SK-N-SH (cell line): ENCODE measurements around the gene LHFPL6. TPM values are rescaled to one million over a fixed set of nuclear protein-coding genes. Genes with fewer than 3 reads are reported as not detected.

Source experiments
- CTCF ChIA-PET: fragments of 300-600, 350-600 bp; formaldehyde crosslinking; extraction: SDS; loops from one replicate; lab custom pipeline; 2021; lab: Yijun Ruan, JAX
- POLR2A ChIA-PET: fragments of 350-600 bp; sonication (Branson Sonifier 250); formaldehyde crosslinking; extraction: SDS; loops from one replicate; lab custom pipeline; 2020; ENCODE audit warnings: antibody characterized with exemption, inconsistent platforms; lab: Yijun Ruan, JAX
- DNase-seq: peaks from one replicate; pipeline ENCODE4 v3.0.0; 2012
- H2AFZ ChIP-seq: fragments of 200-600 bp; sonication (generic); 2 replicates; pipeline ENCODE4 v1.8.1; 2016; ENCODE audit warnings: antibody characterized with exemption, mild to moderate bottlenecking, low read depth
- H3F3A ChIP-seq: fragments of 200-600 bp; sonication (generic); replicated peaks from 2 replicates; pipeline ENCODE3; 2016; ENCODE audit warnings: antibody characterized with exemption, mild to moderate bottlenecking; ENCODE audit not compliant: insufficient read depth
- H3K27ac ChIP-seq, 2 experiments: fragments of 200-500 bp in 1 of 2; fragments of 200-600 bp in 1 of 2; sonication (Bioruptor generic) in 1 of 2; sonication (generic), shearing (Covaris generic) in 1 of 2; 2 replicates each; pipeline versions ENCODE4 v1.5.1 to v1.6.1; 2014 to 2016; ENCODE audit warnings: low read depth in 2 of 2, inconsistent platforms in 1 of 2, low read length in 1 of 2, mild to moderate bottlenecking in 1 of 2, mixed read lengths in 1 of 2
- H3K27me3 ChIP-seq: fragments of 200-600 bp; sonication (generic), shearing (Covaris generic); 2 replicates; pipeline ENCODE4 v1.6.1; 2016; ENCODE audit warnings: mixed run types; ENCODE audit not compliant: insufficient read depth
- H3K36me3 ChIP-seq, 2 experiments: fragments of 200-500 bp in 1 of 2; fragments of 200-600 bp in 1 of 2; sonication (Bioruptor generic) in 1 of 2; sonication (generic) in 1 of 2; replicated peaks in 1 of 2; 2 replicates each; pipeline versions ENCODE3 to v1.5.1; 2014 to 2016; ENCODE audit warnings: low read length in 1 of 2, mild to moderate bottlenecking in 1 of 2; ENCODE audit not compliant: insufficient read depth in 2 of 2, control insufficient read depth in 1 of 2
- H3K4me1 ChIP-seq, 2 experiments: fragments of 200-500 bp in 1 of 2; fragments of 200-600 bp in 1 of 2; sonication (Bioruptor generic) in 1 of 2; sonication (generic), shearing (Covaris generic) in 1 of 2; 2 replicates each; pipeline versions ENCODE4 v1.5.1 to v1.6.1; 2014 to 2016; ENCODE audit warnings: low read depth in 1 of 2, low read length in 1 of 2, mixed run types in 1 of 2; ENCODE audit not compliant: insufficient read depth in 2 of 2, control insufficient read depth in 1 of 2
- H3K4me2 ChIP-seq: fragments of 200-600 bp; sonication (generic), shearing (Covaris generic); 2 replicates; pipeline ENCODE4 v1.6.1; 2017; ENCODE audit warnings: mixed run types
- H3K4me3 ChIP-seq, 2 experiments: fragments of 200-500 bp in 1 of 2; fragments of 200-600 bp in 1 of 2; sonication (Bioruptor generic) in 1 of 2; sonication (generic), shearing (Covaris generic) in 1 of 2; 2 replicates each; pipeline versions ENCODE4 v1.5.1 to v1.8.1; 2014 to 2016; ENCODE audit warnings: low read depth in 2 of 2, inconsistent platforms in 1 of 2, low read length in 1 of 2, mild to moderate bottlenecking in 1 of 2, mixed read lengths in 1 of 2, moderate library complexity in 1 of 2
- H3K79me2 ChIP-seq: fragments of 200-600 bp; sonication (generic); 2 replicates; pipeline ENCODE4 v1.8.1; 2017; ENCODE audit warnings: mild to moderate bottlenecking; ENCODE audit not compliant: insufficient read depth
- H3K9ac ChIP-seq: fragments of 200-600 bp; sonication (generic); 2 replicates; pipeline ENCODE4 v1.6.1; 2017; ENCODE audit warnings: mixed run types
- H3K9me2 ChIP-seq: fragments of 200-600 bp; sonication (generic); 2 replicates; pipeline ENCODE4 v1.6.1; 2017; ENCODE audit warnings: mixed run types
- H3K9me3 ChIP-seq: fragments of 200-600 bp; sonication (generic); 2 replicates; pipeline ENCODE4 v1.6.1; 2017; ENCODE audit warnings: mixed run types, mild to moderate bottlenecking, moderate library complexity
- H4K20me1 ChIP-seq: fragments of 200-600 bp; sonication (generic); 2 replicates; pipeline ENCODE4 v1.6.1; 2017; ENCODE audit warnings: mild to moderate bottlenecking, mixed run types; ENCODE audit not compliant: insufficient read depth
- CHD2 ChIP-seq: fragments of 150-350 bp; IDR thresholded peaks from 2 replicates; pipeline ENCODE4 v1.6.1; 2018; ENCODE audit warnings: low read length; ENCODE audit not compliant: partially characterized antibody
- ELF1 ChIP-seq: IDR thresholded peaks from 2 replicates; pipeline ENCODE4 v1.4.0; 2012
- EZH2phosphoT487 ChIP-seq: fragments of 200-600 bp; sonication (generic); IDR thresholded peaks from 2 replicates; pipeline ENCODE4 v1.6.1; 2017; ENCODE audit warnings: low read depth, mixed run types, mild to moderate bottlenecking, antibody characterized with exemption, moderate library complexity, borderline replicate concordance
- FOXM1 ChIP-seq: IDR thresholded peaks from 2 replicates; pipeline ENCODE4 v1.4.0; 2012; ENCODE audit warnings: low read depth, mild to moderate bottlenecking
- MEF2A ChIP-seq: IDR thresholded peaks from 2 replicates; pipeline ENCODE4 v1.4.0; 2012; ENCODE audit warnings: low read depth, borderline replicate concordance
- MXI1 ChIP-seq: IDR thresholded peaks from 2 replicates; pipeline ENCODE4 v1.6.1; 2012; ENCODE audit warnings: mild to moderate bottlenecking, low read depth, low read length, improper control_type of control experiment
- NFIC ChIP-seq: IDR thresholded peaks from 2 replicates; pipeline ENCODE4 v1.4.0; 2012; ENCODE audit warnings: borderline replicate concordance
- NRF1 ChIP-seq: IDR thresholded peaks from 2 replicates; pipeline ENCODE4 v1.6.1; 2012; ENCODE audit warnings: low read depth, mild to moderate bottlenecking, low read length
- POLR2AphosphoS5 ChIP-seq: IDR thresholded peaks from 2 replicates; pipeline ENCODE4 v1.6.1; 2012; ENCODE audit warnings: low read depth, low read length
- RAD21 ChIP-seq: IDR thresholded peaks from 2 replicates; pipeline ENCODE4 v1.6.1; 2012; ENCODE audit warnings: mild to moderate bottlenecking, low read length
- RCOR1 ChIP-seq: fragments of 150-350 bp; IDR thresholded peaks from 2 replicates; pipeline ENCODE4 v1.6.1; 2017; ENCODE audit warnings: antibody characterized with exemption, low read length
- REST ChIP-seq: IDR thresholded peaks from 2 replicates; pipeline ENCODE4 v1.6.1; 2012; ENCODE audit warnings: mild to moderate bottlenecking, low read depth, low read length, moderate library complexity
- RXRA ChIP-seq: IDR thresholded peaks from 2 replicates; pipeline ENCODE4 v1.4.0; 2012; ENCODE audit warnings: low read depth, mild to moderate bottlenecking, borderline replicate concordance
- SIN3A ChIP-seq: IDR thresholded peaks from 2 replicates; pipeline ENCODE4 v1.6.1; 2012; ENCODE audit warnings: low read depth, mild to moderate bottlenecking, low read length, moderate library complexity, borderline replicate concordance
- TEAD4 ChIP-seq: IDR thresholded peaks from 2 replicates; pipeline ENCODE4 v1.4.0; 2012; ENCODE audit warnings: mild to moderate bottlenecking, borderline replicate concordance; ENCODE audit not compliant: insufficient read depth
- ZBTB33 ChIP-seq: IDR thresholded peaks from 2 replicates; pipeline ENCODE4 v1.4.0; 2012; ENCODE audit warnings: low read depth, borderline replicate concordance
- WGBS: methylation state at CpG from one replicate; pipeline ENCODE4 v1.1.6; 2017; ENCODE audit warnings: low lambda C conversion rate; 5-methylcytosine and 5-hydroxymethylcytosine counted together
- polyA plus RNA-seq, 3 experiments: library from polyadenylated mRNA; depleted of rRNA; stranded (reverse); fragments of >200 nt; gene quantifications; 2 replicates each; pipeline ENCODE4 v1.2.3, GENCODE V29; 2012

Gene LHFPL6
- polyA plus RNA-seq, 1 of the 3 experiments (the other 2 are of a cell fraction) = 22.2 TPM

GRCh38 chr13:39524795-39525194, 78.2 kb downstream of the LHFPL6 start:
- Histone ChIP-seq H3K36me3 (no peaks in the 10 kb centered on the region), H3K27ac (no peak overlapping the region), H3K9me3 (no peaks in the 10 kb centered on the region), H4K20me1 (no peaks in the 10 kb centered on the region), H3K4me3 (no peak overlapping the region), H3K4me2 (no peak overlapping the region), H3F3A (peaks cover 17% of the 10 kb centered on the region), H3K9me2 (no peaks in the 10 kb centered on the region), H2AFZ (no peak overlapping the region), H3K79me2 (no peaks in the 10 kb centered on the region), H3K9ac (no peak overlapping the region), H3K27me3 (no peaks in the 10 kb centered on the region), H3K4me1 (peaks cover 0 to 20% of the 10 kb centered on the region in 2 experiments; a peak in 1 of 4 replicates)
- no peak for DNase-seq
- TF ChIP-seq POLR2AphosphoS5 (no peak), NRF1 (no peak), FOXM1 (no peak), REST (no peak), RAD21 (no peak), ELF1 (no peak), TEAD4 (no peak), CHD2 (no peak), NFIC (no peak), SIN3A (no peak), EZH2phosphoT487 (no peak), RCOR1 (no peak), ZBTB33 (no peak), MXI1 (no peak), MEF2A (no peak), RXRA (no peak)
- ChIA-PET POLR2A (no interaction called here), CTCF (no interaction called here)
- WGBS = 84% methylated on average over 4 of the region's 4 CpGs
